HUES64 (cell line): ENCODE results near the gene GPR83.
"Not testable (repeated sequence)": the region's sequence is repeated elsewhere in the genome, so short reads cannot be mapped to it uniquely, and the experiment has no call there.

ENCODE experiments used
- H3K27ac ChIP-seq: 2 replicates; pipeline ENCODE4 v1.7.0; 2013; ENCODE audit warnings: low read depth, low read length, inconsistent platforms
- H3K27me3 ChIP-seq: 2 replicates; pipeline ENCODE4 v1.6.1; 2013; ENCODE audit warnings: mild to moderate bottlenecking, low read length; ENCODE audit not compliant: insufficient read depth
- H3K36me3 ChIP-seq: 2 replicates; pipeline ENCODE4 v1.6.1; 2013; ENCODE audit warnings: mild to moderate bottlenecking, low read length; ENCODE audit not compliant: insufficient read depth
- H3K4me1 ChIP-seq: 2 replicates; pipeline ENCODE4 v1.6.1; 2013; ENCODE audit warnings: mild to moderate bottlenecking, low read length, moderate library complexity; ENCODE audit not compliant: insufficient read depth
- H3K4me3 ChIP-seq: 2 replicates; pipeline ENCODE4 v1.5.1; 2013; ENCODE audit warnings: mild to moderate bottlenecking, low read length, moderate library complexity
- H3K9ac ChIP-seq: 2 replicates; pipeline ENCODE4 v1.6.1; 2013; ENCODE audit warnings: mild to moderate bottlenecking, low read depth, low read length
- H3K9me3 ChIP-seq: 2 replicates; pipeline ENCODE4 v1.6.1; 2013; ENCODE audit warnings: low read depth, low read length; ENCODE audit not compliant: insufficient read depth
- WGBS: fragments of 150-250, 120-280 bp; methylation state at CpG from one replicate; pipeline ENCODE4 v1.1.7; 2013; ENCODE audit warnings: missing lambda C conversion rate; 5-methylcytosine and 5-hydroxymethylcytosine counted together

The GPR83 gene

DNA sequence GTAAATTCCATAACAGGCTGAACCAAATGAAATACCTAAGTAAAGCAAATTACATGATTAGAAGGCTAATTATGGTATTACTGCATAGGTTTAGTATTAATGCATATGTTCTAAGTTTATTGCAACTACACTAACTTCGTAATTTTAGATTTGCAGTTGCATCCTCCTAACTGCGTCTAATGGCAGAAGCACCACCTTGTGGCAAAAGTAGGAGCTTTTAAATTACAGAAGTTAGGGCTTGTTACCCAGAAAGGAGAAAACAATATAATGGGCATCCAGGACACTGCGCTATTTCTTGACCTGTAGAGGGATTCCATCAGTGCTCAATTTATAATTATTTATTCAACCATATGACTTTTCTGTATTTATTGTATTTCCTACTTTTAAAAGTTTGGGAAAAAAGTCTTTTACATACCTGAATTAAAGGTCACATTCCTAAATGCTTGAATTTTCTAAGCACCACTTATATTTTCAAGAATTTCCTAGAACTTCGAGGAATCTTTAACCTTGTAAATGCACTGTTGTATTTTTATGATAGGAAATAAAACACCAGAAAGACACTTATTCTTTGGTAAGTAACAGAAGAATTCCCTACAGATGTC lies 16.3 kb upstream of the GPR83 start:
- Histone ChIP-seq H3K27me3 (no peaks in the 10 kb centered on the region), H3K36me3 (peaks cover 20% of the 10 kb centered on the region), H3K9ac (no peak overlapping the region), H3K4me3 (no peak overlapping the region), H3K4me1 (no peaks in the 10 kb centered on the region), H3K9me3 (no peaks in the 10 kb centered on the region), H3K27ac (no peak overlapping the region)
- 84% methylated on average over 3 of the region's 4 CpGs for WGBS

- no peaks in the 10 kb centered on the region for H3K36me3 ChIP-seq
- H3K27me3 ChIP-seq: peaks cover 24% of the 10 kb centered on the region
- no peak overlapping the region for H3K9ac ChIP-seq
- H3K4me1 ChIP-seq: no peaks in the 10 kb centered on the region
- WGBS: 93% methylated on average over 4 of the region's 4 CpGs
- H3K4me3 ChIP-seq: no peak overlapping the region
- H3K9me3 ChIP-seq: no peaks in the 10 kb centered on the region
- no peak overlapping the region for H3K27ac ChIP-seq
Measured at GRCh38 chr11:94405062-94405833, 4.0 kb upstream of the GPR83 start.

GRCh38 chr11:94402355-94402754 lies 1.1 kb upstream of the GPR83 start:
- no peaks in the 10 kb centered on the region for H3K9me3 ChIP-seq
- 17% methylated on average over 1 of the region's 1 CpG for WGBS
- no peaks in the 10 kb centered on the region for H3K36me3 ChIP-seq
- H3K27ac ChIP-seq: no peak overlapping the region
- H3K4me1 ChIP-seq: no peaks in the 10 kb centered on the region
- no peak overlapping the region for H3K9ac ChIP-seq
- no peak overlapping the region for H3K4me3 ChIP-seq
- H3K27me3 ChIP-seq: peaks cover 48% of the 10 kb centered on the region

DNA sequence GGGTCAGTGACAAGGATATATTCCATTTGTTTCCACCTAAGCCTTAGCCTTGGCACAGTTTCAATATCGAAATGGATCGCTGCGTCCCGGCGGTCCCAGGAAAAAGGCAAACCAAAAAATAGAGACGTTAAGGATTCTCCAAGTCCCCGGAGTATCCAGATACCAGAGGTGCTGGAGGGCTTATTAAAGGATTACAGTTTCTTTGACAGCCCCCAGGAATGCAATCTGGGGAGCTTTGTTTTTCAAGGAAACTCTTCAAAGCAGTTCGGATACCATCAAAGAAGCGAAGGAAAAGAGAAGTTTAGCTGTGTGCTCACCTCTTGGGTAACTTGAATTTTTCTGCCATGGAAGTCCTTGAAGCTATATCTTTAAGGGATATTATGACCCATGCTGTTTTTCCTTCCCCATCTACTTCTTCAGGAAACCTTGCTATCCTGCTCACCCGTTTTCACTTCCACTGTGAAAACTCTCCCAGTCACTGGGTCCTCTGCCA lies 600 bp upstream of the GPR83 start:
- Histone ChIP-seq H3K27ac (no peak overlapping the region), H3K9ac (no peak overlapping the region), H3K9me3 (no peaks in the 10 kb centered on the region), H3K4me3 (peak overlapping the region; percentile 58), H3K4me1 (no peaks in the 10 kb centered on the region), H3K36me3 (no peaks in the 10 kb centered on the region), H3K27me3 (peaks cover 48% of the 10 kb centered on the region)
- WGBS: 27% methylated on average over 10 of the region's 10 CpGs

DNA sequence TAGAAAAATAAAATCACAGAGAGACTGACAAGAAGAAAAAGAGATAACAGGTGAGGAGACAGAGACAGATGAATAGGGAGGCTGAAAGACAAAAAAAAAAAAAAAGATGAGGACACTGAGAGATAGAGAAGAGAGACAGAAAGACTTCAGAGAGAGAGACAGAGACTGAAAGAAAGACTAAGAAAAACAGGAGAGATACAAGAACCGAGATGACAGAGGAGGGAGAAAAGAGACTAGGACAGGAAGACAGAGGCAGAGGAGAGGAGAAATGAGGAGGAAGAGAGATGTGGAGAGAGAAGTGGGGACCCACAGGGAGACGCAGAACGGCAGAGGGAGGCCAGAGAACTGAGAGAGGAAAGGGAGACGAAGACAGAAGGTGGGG lies 771 bp downstream of the GPR83 start:
- Histone ChIP-seq H3K36me3 (no peaks in the 10 kb centered on the region), H3K27ac (no peak overlapping the region), H3K4me1 (no peaks in the 10 kb centered on the region), H3K9ac (no peak overlapping the region), H3K9me3 (no peaks in the 10 kb centered on the region), H3K27me3 (peaks cover 48% of the 10 kb centered on the region), H3K4me3 (peak overlapping the region; percentile 58)
- 59% methylated on average over 4 of the region's 4 CpGs for WGBS

DNA sequence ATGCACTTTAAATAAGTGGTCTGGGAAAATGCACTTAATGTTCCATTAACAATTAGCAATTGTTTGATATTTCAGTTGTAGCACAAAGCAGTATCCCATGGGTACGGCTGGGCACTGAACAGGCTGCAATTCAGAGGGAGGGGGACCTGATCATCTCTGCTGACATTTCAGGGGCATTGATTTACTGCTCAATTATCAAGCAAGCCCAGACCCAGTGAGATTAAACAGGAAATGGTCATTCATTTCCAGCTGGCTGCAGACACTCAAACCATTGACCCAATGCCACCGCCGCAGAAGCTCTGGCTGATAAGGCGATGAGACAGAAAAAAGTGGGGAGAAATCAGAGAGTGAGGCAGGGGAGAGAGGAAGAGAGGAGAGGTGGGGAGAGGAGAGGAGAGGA lies 1.2 kb downstream of the GPR83 start:
- no peaks in the 10 kb centered on the region for H3K4me1 ChIP-seq
- H3K9ac ChIP-seq: no peak overlapping the region
- H3K27me3 ChIP-seq: peaks cover 48% of the 10 kb centered on the region
- H3K9me3 ChIP-seq: no peaks in the 10 kb centered on the region
- no peak overlapping the region for H3K4me3 ChIP-seq
- no peak overlapping the region for H3K27ac ChIP-seq
- no peaks in the 10 kb centered on the region for H3K36me3 ChIP-seq
- WGBS: 93% methylated on average over 4 of the region's 4 CpGs

GRCh38 chr11:94398101-94398500 lies 3.1 kb downstream of the GPR83 start:
- Histone ChIP-seq H3K4me3 (no peak overlapping the region), H3K9me3 (no peaks in the 10 kb centered on the region), H3K4me1 (no peaks in the 10 kb centered on the region), H3K36me3 (no peaks in the 10 kb centered on the region), H3K9ac (no peak overlapping the region), H3K27me3 (peaks cover 48% of the 10 kb centered on the region), H3K27ac (no peak overlapping the region)
- WGBS: 80% methylated on average over 5 of the region's 5 CpGs

DNA sequence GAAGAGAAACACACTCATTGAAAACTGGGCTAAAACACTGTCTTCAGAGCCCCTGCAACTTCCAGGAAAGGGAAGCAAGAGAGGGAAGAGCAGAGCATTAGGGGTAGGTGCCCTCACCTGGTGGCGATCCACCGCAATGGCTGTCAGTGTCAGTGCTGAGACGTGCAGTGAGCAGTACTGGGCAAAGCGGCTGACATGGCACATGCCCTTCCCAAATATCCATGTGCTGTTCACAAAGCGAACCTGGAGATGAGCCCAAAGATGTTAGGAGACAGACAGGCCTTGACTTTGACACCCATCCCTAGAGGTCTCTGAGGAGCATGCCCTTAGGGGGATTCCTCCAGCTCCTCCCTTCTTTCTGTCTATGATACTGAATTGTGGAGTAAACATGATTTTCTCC lies 4.9 kb downstream of the GPR83 start:
- Histone ChIP-seq H3K9ac (no peak overlapping the region), H3K4me3 (no peak overlapping the region), H3K27ac (no peak overlapping the region), H3K4me1 (no peaks in the 10 kb centered on the region), H3K36me3 (no peaks in the 10 kb centered on the region), H3K9me3 (no peaks in the 10 kb centered on the region), H3K27me3 (peaks cover 34% of the 10 kb centered on the region)
- WGBS: 95% methylated on average over 5 of the region's 5 CpGs

DNA sequence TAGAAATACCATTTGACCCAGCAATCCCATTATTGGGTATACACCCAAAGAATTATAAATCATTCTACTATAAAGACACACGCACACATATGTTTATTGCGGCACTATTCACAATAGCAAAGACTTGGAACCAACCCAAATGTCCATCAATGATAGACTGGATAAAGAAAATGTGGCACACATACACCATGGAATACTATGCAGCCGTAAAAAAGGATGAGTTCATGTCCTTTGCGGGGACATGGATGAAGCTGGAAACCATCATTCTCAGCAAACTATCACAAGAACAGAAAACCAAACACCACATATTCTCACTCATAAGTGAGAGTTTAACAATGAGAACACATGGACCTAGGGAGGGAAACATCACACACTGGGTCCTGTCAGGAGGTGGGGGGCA lies 9.3 kb downstream of the GPR83 start:
- H3K9ac ChIP-seq, H3K27me3 ChIP-seq, H3K4me3 ChIP-seq, H3K9me3 ChIP-seq, H3K4me1 ChIP-seq, H3K27ac ChIP-seq, H3K36me3 ChIP-seq: not testable (repeated sequence)
- WGBS: 80% methylated on average over 1 of the region's 4 CpGs

DNA sequence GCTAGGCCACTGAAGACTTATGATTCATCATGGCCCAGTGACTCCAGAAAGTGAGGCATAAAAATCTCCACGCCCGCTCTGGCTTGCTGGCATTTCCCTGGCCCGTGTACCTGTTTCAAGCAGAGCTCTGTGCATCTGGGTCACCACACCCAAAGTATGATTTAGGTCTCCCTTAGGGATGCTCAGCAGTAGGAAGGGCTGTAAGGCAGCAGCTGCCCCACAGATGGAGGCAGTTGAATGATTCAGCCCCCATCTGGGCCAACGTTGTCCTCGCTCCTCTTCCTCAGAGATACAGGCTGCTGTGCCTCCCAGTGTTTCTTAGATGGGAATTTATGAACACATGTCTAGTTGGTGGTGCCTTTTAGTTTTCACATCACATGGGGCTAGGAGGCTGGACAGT lies 21.6 kb downstream of the GPR83 start:
- Histone ChIP-seq H3K27ac (no peak overlapping the region), H3K9ac (no peak overlapping the region), H3K27me3 (no peaks in the 10 kb centered on the region), H3K4me1 (no peaks in the 10 kb centered on the region), H3K36me3 (no peaks in the 10 kb centered on the region), H3K9me3 (no peaks in the 10 kb centered on the region), H3K4me3 (no peak overlapping the region)
- WGBS: 94% methylated on average over 5 of the region's 5 CpGs

DNA sequence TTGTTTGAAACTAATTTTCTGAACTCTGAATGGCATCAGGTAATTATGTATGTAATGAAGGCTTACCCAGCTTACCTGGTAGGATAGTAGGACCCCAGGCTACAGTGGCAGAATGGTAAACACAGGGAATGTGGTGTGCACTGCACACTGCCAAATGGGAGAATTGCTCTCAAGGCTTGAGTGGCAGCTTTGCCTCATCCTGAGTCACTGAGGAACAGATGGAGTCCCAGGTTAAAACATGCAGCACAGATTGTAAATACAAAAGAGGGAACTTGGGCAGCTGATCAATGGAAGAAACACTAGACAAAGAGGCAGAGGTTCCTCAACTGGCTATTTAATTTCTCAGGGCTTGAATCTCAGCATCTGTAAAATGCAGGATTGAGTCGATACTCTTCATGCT lies 24.4 kb downstream of the GPR83 start:
- no peaks in the 10 kb centered on the region for H3K27me3 ChIP-seq
- H3K27ac ChIP-seq: no peak overlapping the region
- H3K36me3 ChIP-seq: no peaks in the 10 kb centered on the region
- H3K4me1 ChIP-seq: no peaks in the 10 kb centered on the region
- no peaks in the 10 kb centered on the region for H3K9me3 ChIP-seq
- WGBS: 93% methylated on average over 1 of the region's 1 CpG
- no peak overlapping the region for H3K9ac ChIP-seq
- H3K4me3 ChIP-seq: no peak overlapping the region
